Calu3 (cell line): ENCODE data around the gene TCP11L2. TPM values are rescaled to one million over a fixed set of nuclear protein-coding genes. Genes with fewer than 3 reads are reported as not detected.

Experiments
- BruUV-seq: library from RNA; stranded (reverse); fragments of 400-500 nt; replicated peaks from 2 replicates; lab custom pipeline; 2021; lab: Mats Ljungman, UMichigan
- CTCF ChIA-PET: fragments of 300-600 bp; sonication (Branson Sonifier 250); formaldehyde crosslinking; loops from one replicate; lab custom pipeline; 2022; ENCODE audit warnings: antibody characterized with exemption; lab: Charles Lee
- DNase-seq: peaks from one replicate; pipeline ENCODE4 v3.0.0; 2022
- H3K27ac Mint-ChIP-seq: one replicate; pipeline ENCODE4 v1.8.0; 2022; ENCODE audit warnings: mixed read lengths; ENCODE audit not compliant: unreplicated experiment
- H3K27me3 Mint-ChIP-seq: one replicate; pipeline ENCODE4 v1.8.0; 2022; ENCODE audit warnings: mixed read lengths; ENCODE audit not compliant: unreplicated experiment
- H3K36me3 Mint-ChIP-seq: one replicate; pipeline ENCODE4 v1.8.0; 2022; ENCODE audit warnings: mild to moderate bottlenecking, moderate library complexity, mixed read lengths; ENCODE audit not compliant: insufficient read depth, unreplicated experiment
- H3K4me1 Mint-ChIP-seq: one replicate; pipeline ENCODE4 v1.8.0; 2022; ENCODE audit warnings: mild to moderate bottlenecking, low read depth, mixed read lengths; ENCODE audit not compliant: unreplicated experiment
- H3K4me3 Mint-ChIP-seq: one replicate; pipeline ENCODE4 v1.8.0; 2022; ENCODE audit warnings: mild to moderate bottlenecking, low read depth, moderate library complexity, mixed read lengths; ENCODE audit not compliant: unreplicated experiment
- H3K9me3 Mint-ChIP-seq: one replicate; pipeline ENCODE4 v1.8.0; 2022; ENCODE audit warnings: low read depth, mixed read lengths; ENCODE audit not compliant: unreplicated experiment
- CTCF ChIP-seq: fragments of 200-600 bp; IDR thresholded peaks from one replicate; pipeline ENCODE4 v1.8.0; 2022; ENCODE audit warnings: antibody characterized with exemption; ENCODE audit not compliant: unreplicated experiment
- intact Hi-C: fragments of 100-400 bp; cut with micrococcal nuclease; formaldehyde crosslinking; loops from one replicate; pipeline ENCODE4 v1.10.0; 2022; ENCODE audit not compliant: unreplicated experiment
- total RNA-seq: library from RNA; stranded (reverse); gene quantifications from 2 replicates; pipeline ENCODE4 v1.2.3, GENCODE V29; 2022

The TCP11L2 gene
- total RNA-seq, 1 experiment from 2014 or later, result 37.7 TPM

- peaks cover 73% of the 10 kb centered on the region for H3K4me1 Mint-ChIP-seq
- H3K9me3 Mint-ChIP-seq, result no peaks in the 10 kb centered on the region
- no TSS peak for BruUV-seq
- no peak for TF ChIP-seq CTCF
- CTCF ChIA-PET, result interaction anchor here (0.6 kb wide), 1 partner anchor 36 kb away, joined by 3 read pairs; no protein-coding TSS in a partner anchor
- no peaks in the 10 kb centered on the region for H3K27me3 Mint-ChIP-seq
- no peak for DNase-seq
- H3K36me3 Mint-ChIP-seq, result peaks cover 15% of the 10 kb centered on the region
- intact Hi-C loops, result loop anchor here (1.0 kb wide), 1 partner anchor 8 kb away; no protein-coding TSS in a partner anchor
- peak overlapping the region; percentile 88 for H3K27ac Mint-ChIP-seq
- peak overlapping the region; percentile 3 for H3K4me3 Mint-ChIP-seq
Measured at GRCh38 chr12:106288101-106288493, 14.4 kb upstream of the TCP11L2 start.

- TF ChIP-seq CTCF, result no peak
- Mint-ChIP-seq H3K27ac (peak overlapping the region; percentile 88), H3K36me3 (peaks cover 15% of the 10 kb centered on the region), H3K4me1 (peaks cover 70% of the 10 kb centered on the region), H3K9me3 (no peaks in the 10 kb centered on the region), H3K27me3 (no peaks in the 10 kb centered on the region), H3K4me3 (no peak overlapping the region)
- CTCF ChIA-PET, result interaction anchor here (1.1 to 1.6 kb wide), 2 partner anchors 13 to 57 kb away, joined by 3 to 5 read pairs; partner anchors contain the start of gene TCP11L2
- BruUV-seq, result no TSS peak
- intact Hi-C loops, result loop anchor here (1.0 kb wide), 1 partner anchor 8 kb away; no protein-coding TSS in a partner anchor
- DNase-seq, result peak; percentile 65
Measured at GRCh38 chr12:106288494-106289195, 13.9 kb upstream of the TCP11L2 start.

GRCh38 chr12:106289196-106289681, 13.3 kb upstream of the TCP11L2 start:
- CTCF ChIA-PET, result interaction anchor here (1.1 to 1.6 kb wide), 2 partner anchors 13 to 56 kb away, joined by 3 to 5 read pairs; partner anchors contain the start of gene TCP11L2
- H3K9me3 Mint-ChIP-seq, result no peaks in the 10 kb centered on the region
- intact Hi-C loops, result no loop called here
- no peak for TF ChIP-seq CTCF
- no peak for DNase-seq
- H3K4me3 Mint-ChIP-seq, result no peak overlapping the region
- no peaks in the 10 kb centered on the region for H3K27me3 Mint-ChIP-seq
- peaks cover 64% of the 10 kb centered on the region for H3K4me1 Mint-ChIP-seq
- peak overlapping the region; percentile 88 for H3K27ac Mint-ChIP-seq
- H3K36me3 Mint-ChIP-seq, result peaks cover 15% of the 10 kb centered on the region
- BruUV-seq, result no TSS peak

- Mint-ChIP-seq H3K27me3 (no peaks in the 10 kb centered on the region), H3K9me3 (no peaks in the 10 kb centered on the region), H3K4me3 (no peak overlapping the region), H3K36me3 (peaks cover 10% of the 10 kb centered on the region), H3K4me1 (peaks cover 50% of the 10 kb centered on the region), H3K27ac (peak overlapping the region; percentile 88)
- no TSS peak for BruUV-seq
- no peak for TF ChIP-seq CTCF
- CTCF ChIA-PET, result no interaction called here
- intact Hi-C loops, result no loop called here
- DNase-seq, result no peak
Measured at GRCh38 chr12:106290666-106291065, 11.9 kb upstream of the TCP11L2 start.
